Esophagus squamous epithelium (tissue), 5 donors: Measurements from ENCODE around the gene NUDT16L1. TPM values are rescaled to one million over a fixed set of nuclear protein-coding genes. Genes with fewer than 3 reads are reported as not detected.
A peak's percentile ranks its signal among the peaks of the same experiment; 100 is the strongest.

Experiments
- DNase-seq: peaks from one replicate; lab custom pipeline; 2025; lab: John Stamatoyannopoulos, UW
- H3K27ac ChIP-seq, 4 donors: fragments of 200-600 bp; sonication (generic); one replicate each; pipeline ENCODE4 v1.5.1; 2016 to 2019; ENCODE audit warnings: mild to moderate bottlenecking in 1 of 4
- H3K27me3 ChIP-seq, 4 donors: fragments of 200-600 bp; sonication (generic); 1 replicate in 3 of 4; 2 replicates in 1 of 4; pipeline versions ENCODE4 v1.5.1 to v1.6.0; 2017 to 2021; ENCODE audit warnings: antibody characterized with exemption in 1 of 4
- H3K36me3 ChIP-seq, 3 donors: fragments of 200-600 bp; sonication (generic); one replicate each; pipeline ENCODE4 v1.5.1; 2016 to 2019
- H3K4me1 ChIP-seq, 3 donors: fragments of 200-600 bp; sonication (generic); one replicate each; pipeline ENCODE4 v1.5.1; 2017 to 2019
- H3K4me3 ChIP-seq, 4 donors: fragments of 200-600 bp; sonication (generic); 1 replicate in 3 of 4; 2 replicates in 1 of 4; pipeline ENCODE4 v1.5.1; 2016 to 2019; ENCODE audit warnings: mild to moderate bottlenecking in 2 of 4, moderate library complexity in 1 of 4
- H3K9me3 ChIP-seq, 3 donors: fragments of 200-600 bp; sonication (generic); one replicate each; pipeline ENCODE4 v1.5.1; 2016 to 2019
- CTCF ChIP-seq, 6 experiments: fragments of 450-650 bp in 4 of 6; fragments of 200-600 bp in 2 of 6; sonication (generic) in 2 of 6; IDR thresholded peaks; one replicate each; pipeline ENCODE4 v1.5.1; 2016 to 2019; ENCODE audit warnings: antibody characterized with exemption in 6 of 6, mild to moderate bottlenecking in 4 of 6, moderate library complexity in 4 of 6
- POLR2A ChIP-seq, 4 donors: fragments of 450-650 bp; IDR thresholded peaks; one replicate each; pipeline ENCODE4 v1.6.1; 2017; ENCODE audit warnings: antibody characterized with exemption in 4 of 4, mild to moderate bottlenecking in 4 of 4, moderate library complexity in 3 of 4
- WGBS, 2 donors: methylation state at CpG; one replicate each; pipeline ENCODE4 v1.1.5; 2018; 5-methylcytosine and 5-hydroxymethylcytosine counted together
- intact Hi-C: fragments of 100-400 bp; cut with DNase I; formaldehyde crosslinking; loops from one replicate; pipeline ENCODE4 v1.15.0; 2022
- total RNA-seq, 4 donors: library from RNA; depleted of rRNA; stranded (reverse); fragments of >200 nt; gene quantifications; one replicate each; pipeline ENCODE4 v1.1.0, GENCODE V29; 2016
- donor health status: DM: yes; HTN: yes; CAD: no.

Gene NUDT16L1
- total RNA-seq, 4 donors from 2014 or later: 18.5 to 27.8 (median 21.0) TPM

DNA sequence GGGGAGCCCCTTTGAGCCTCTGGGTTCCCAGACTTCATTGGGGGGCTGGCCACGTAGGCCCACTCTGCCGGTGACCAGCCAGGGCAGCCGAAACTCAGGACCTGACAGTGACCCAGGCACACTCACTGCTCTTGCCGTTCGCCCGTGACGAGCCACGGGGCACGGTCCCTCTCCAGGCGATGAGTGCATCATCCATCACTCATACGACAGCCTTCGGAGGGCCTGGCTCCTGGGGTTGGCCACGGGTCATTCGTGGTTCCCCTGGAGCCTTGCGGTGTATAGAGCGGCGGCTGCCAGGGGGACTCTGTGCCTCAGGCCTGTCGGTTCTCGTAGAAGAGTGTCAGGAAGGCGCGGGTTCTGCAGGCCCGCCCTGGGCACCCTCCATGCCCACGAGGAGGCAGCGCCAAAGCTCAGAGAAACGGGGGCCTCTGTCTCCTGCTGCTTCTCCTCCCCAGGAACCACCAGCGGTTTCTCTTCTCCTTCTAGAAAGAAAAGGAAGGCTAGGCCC is 11.2 kb upstream of the NUDT16L1 start:
- TF ChIP-seq POLR2A (IDR thresholded peaks at IDR 0.05): no peak
- no peak for TF ChIP-seq CTCF (IDR thresholded peaks at IDR 0.05)
- 77 to 100% methylated on average over 1 to 12 of the region's 26 CpGs for WGBS, 2 donors
- Histone ChIP-seq H3K36me3 (peaks cover 19 to 97% (median 30%) of the 10 kb centered on the region in 3 donors), H3K4me1 (peaks cover 0 to 48% (median 0%) of the 10 kb centered on the region in 3 donors), H3K9me3 (no peaks in the 10 kb centered on the region), H3K27me3 (no peaks in the 10 kb centered on the region), H3K4me3 (no peak overlapping the region), H3K27ac (no peak overlapping the region)
- intact Hi-C loops: no loop called here
- no peak for DNase-seq

GRCh38 chr16:4682616-4683254 is 10.6 kb upstream of the NUDT16L1 start:
- H3K36me3 ChIP-seq: peaks cover 19 to 97% (median 30%) of the 10 kb centered on the region in 3 donors
- TF ChIP-seq CTCF (IDR thresholded peaks at IDR 0.05) (peak in 5 of 6 experiments; percentile 20 to 52 (median 32)), POLR2A (IDR thresholded peaks at IDR 0.05) (no peak)
- 86 to 88% methylated on average over 4 to 8 of the region's 36 CpGs for WGBS, 2 donors
- DNase-seq: no peak
- intact Hi-C loops: no loop called here
- no peaks in the 10 kb centered on the region for H3K27me3 ChIP-seq
- no peak overlapping the region for H3K27ac ChIP-seq
- H3K9me3 ChIP-seq: no peaks in the 10 kb centered on the region
- peaks cover 0 to 45% (median 0%) of the 10 kb centered on the region in 3 donors for H3K4me1 ChIP-seq
- H3K4me3 ChIP-seq: no peak overlapping the region

DNA sequence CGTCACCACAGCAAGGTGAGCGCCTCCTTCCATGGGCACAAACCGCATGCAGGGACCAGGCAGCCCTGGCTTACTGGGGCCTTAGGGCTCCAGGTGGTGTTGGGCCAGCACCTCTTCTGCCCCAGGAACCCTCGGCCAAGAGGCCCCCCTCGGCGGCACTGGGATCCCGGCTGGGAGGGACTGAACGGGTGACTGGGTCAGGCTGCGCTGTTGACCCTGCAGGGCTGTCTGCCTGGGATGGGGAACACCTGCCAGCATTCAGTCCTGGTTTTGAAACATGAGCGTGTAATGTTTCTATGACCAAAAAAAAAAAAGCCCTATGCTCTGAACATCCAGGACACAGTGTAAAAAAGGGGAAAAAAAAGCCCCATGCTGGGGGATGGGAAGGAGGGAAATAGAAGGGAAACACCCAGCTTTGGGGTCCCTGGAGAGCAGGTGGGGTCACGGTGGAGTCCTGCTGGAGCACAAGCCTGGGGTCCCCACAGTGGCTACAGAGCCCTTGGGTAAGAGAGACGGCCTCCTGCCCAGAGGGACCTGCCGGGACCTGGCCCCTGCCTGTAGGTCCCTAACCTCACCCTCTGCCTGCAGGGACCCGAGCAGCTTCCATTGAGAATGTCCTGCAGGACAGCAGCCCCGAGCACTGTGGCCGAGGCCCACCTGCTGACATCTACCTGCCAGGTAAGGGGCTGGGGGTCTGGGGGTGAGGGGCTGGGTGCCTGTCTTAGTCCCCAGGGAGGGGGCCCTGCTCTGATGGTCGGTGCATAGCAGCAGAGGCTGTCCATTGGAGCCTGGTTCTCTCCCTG is 9.9 kb upstream of the NUDT16L1 start:
- no peak for TF ChIP-seq CTCF (IDR thresholded peaks at IDR 0.05)
- no peak for TF ChIP-seq POLR2A (IDR thresholded peaks at IDR 0.05)
- no peak overlapping the region for H3K27ac ChIP-seq
- intact Hi-C loops: no loop called here
- WGBS, 2 donors: 86 to 93% methylated on average over 6 to 7 of the region's 17 CpGs
- H3K27me3 ChIP-seq: no peaks in the 10 kb centered on the region
- H3K4me3 ChIP-seq: no peak overlapping the region
- peaks cover 25 to 97% (median 35%) of the 10 kb centered on the region in 3 donors for H3K36me3 ChIP-seq
- DNase-seq: no peak
- H3K4me1 ChIP-seq: peaks cover 0 to 45% (median 0%) of the 10 kb centered on the region in 3 donors
- no peaks in the 10 kb centered on the region for H3K9me3 ChIP-seq

- Histone ChIP-seq H3K4me1 (peaks cover 0 to 38% (median 0%) of the 10 kb centered on the region in 3 donors), H3K9me3 (no peaks in the 10 kb centered on the region), H3K27ac (no peak overlapping the region), H3K4me3 (no peak overlapping the region), H3K36me3 (peaks cover 26 to 98% (median 35%) of the 10 kb centered on the region in 3 donors), H3K27me3 (no peaks in the 10 kb centered on the region)
- intact Hi-C loops: no loop called here
- no peak for DNase-seq
- 90 to 95% methylated on average over 5 to 8 of the region's 23 CpGs for WGBS, 2 donors
- TF ChIP-seq CTCF (IDR thresholded peaks at IDR 0.05): no peak
- TF ChIP-seq POLR2A (IDR thresholded peaks at IDR 0.05): no peak
Measured at GRCh38 chr16:4684058-4684715, 9.2 kb upstream of the NUDT16L1 start.
